IPS-11a (cell line): ENCODE measurements around the gene UBA1.

Experiments used
- H3K4me3 ChIP-seq: one replicate; pipeline ENCODE4 v1.5.1; 2013; ENCODE audit warnings: low read depth, low read length, control low read depth

Gene UBA1

GRCh38 chrX:47210661-47211425 lies 17.2 kb downstream of the UBA1 start:
- H3K4me3 ChIP-seq, result no peak overlapping the region

- no peak overlapping the region for H3K4me3 ChIP-seq
Observed at GRCh38 chrX:47212381-47213293, 19.0 kb downstream of the UBA1 start.

- H3K4me3 ChIP-seq, result no peak overlapping the region
Observed at GRCh38 chrX:47214435-47215077, 20.9 kb downstream of the UBA1 start.

- H3K4me3 ChIP-seq, result no peak overlapping the region
Observed at GRCh38 chrX:47215291-47215900, 21.8 kb downstream of the UBA1 start.

- no peak overlapping the region for H3K4me3 ChIP-seq
Observed at GRCh38 chrX:47216393-47216925, 22.8 kb downstream of the UBA1 start.

GRCh38 chrX:47217121-47217851 lies 23.7 kb downstream of the UBA1 start:
- H3K4me3 ChIP-seq, result no peak overlapping the region

- peak overlapping the region; percentile 78 for H3K4me3 ChIP-seq
Observed at GRCh38 chrX:47217852-47218279, 24.2 kb downstream of the UBA1 start.

GRCh38 chrX:47218280-47218919 lies 24.8 kb downstream of the UBA1 start, which contains the start of gene CDK16:
CDK16 (plus strand) TSS chrX:47218681; CDS start chrX:47223558, 4,877 bp downstream.
- peak within 1 kb of the TSS; percentile 78 for H3K4me3 ChIP-seq

- peak overlapping the region; percentile 78 for H3K4me3 ChIP-seq
Observed at GRCh38 chrX:47218920-47219815, 25.5 kb downstream of the UBA1 start.

- no peak overlapping the region for H3K4me3 ChIP-seq
Observed at GRCh38 chrX:47221756-47222155, 28.1 kb downstream of the UBA1 start.

GRCh38 chrX:47222751-47223350 lies 29.2 kb downstream of the UBA1 start:
- no peak overlapping the region for H3K4me3 ChIP-seq

- no peak overlapping the region for H3K4me3 ChIP-seq
Observed at GRCh38 chrX:47223476-47224250, 30.0 kb downstream of the UBA1 start.

GRCh38 chrX:47224266-47224895 lies 30.8 kb downstream of the UBA1 start:
- H3K4me3 ChIP-seq, result no peak overlapping the region

- no peak overlapping the region for H3K4me3 ChIP-seq
Observed at GRCh38 chrX:47224896-47225290, 31.3 kb downstream of the UBA1 start.

- H3K4me3 ChIP-seq, result no peak overlapping the region
Observed at GRCh38 chrX:47226071-47226470, 32.4 kb downstream of the UBA1 start.

GRCh38 chrX:47226531-47227333 lies 33.1 kb downstream of the UBA1 start:
- H3K4me3 ChIP-seq, result no peak overlapping the region
